ENCODE measurements around the gene RIIAD1. TPM values are rescaled to one million over a fixed set of nuclear protein-coding genes. Genes with fewer than 3 reads are reported as not detected.
"Not testable (repeated sequence)": the region's sequence is repeated elsewhere in the genome, so short reads cannot be mapped to it uniquely, and the experiment has no call there.

RIIAD1 gene
- total and polyA plus RNA-seq, 7 donors, result 0.34 to 5.2 (median 2.6) TPM; not detected in 2

DNA sequence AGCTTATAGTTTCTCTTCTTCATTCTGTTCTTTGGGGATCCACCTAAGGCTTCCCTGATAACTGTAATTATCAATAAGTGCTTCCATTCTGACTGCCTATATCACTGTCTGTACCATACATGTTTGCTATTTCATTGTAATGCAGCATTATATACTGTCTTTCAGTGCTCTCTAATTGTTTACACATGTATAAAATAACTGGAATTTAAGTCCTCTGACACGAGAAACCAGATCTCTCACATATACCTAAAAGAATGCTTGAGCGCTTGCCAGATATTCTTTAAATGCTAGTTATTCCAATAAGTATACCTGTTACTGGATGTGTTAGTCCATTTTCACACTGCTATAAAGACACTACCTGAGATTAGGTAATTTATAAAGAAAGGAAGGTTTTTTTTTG lies 39.4 kb upstream of the RIIAD1 start:
- H3K36me3 ChIP-seq (ENCODE audit: insufficient read depth in 1 of 2, low read depth in 1 of 2), result peaks cover 0 to 61% of the 10 kb centered on the region in 2 donors
- 75 to 92% (median 85%) methylated on average over 2 of the region's 2 CpGs for WGBS, 3 donors

GRCh38 chr1:151682901-151683300 lies 38.4 kb upstream of the RIIAD1 start:
- ATAC-seq, result not testable (repeated sequence)
- 86 to 94% (median 91%) methylated on average over 7 of the region's 7 CpGs for WGBS, 3 donors

More for the DNA sequence above, 39.4 kb upstream of the RIIAD1 start:
- ATAC-seq (no peak), DNase-seq (no peak)
- no peaks in the 10 kb centered on the region for H3K9me3 ChIP-seq
- H3K27ac ChIP-seq, result no peak overlapping the region
- H3K4me1 ChIP-seq, result no peaks in the 10 kb centered on the region
- TF ChIP-seq, protein P1, sequence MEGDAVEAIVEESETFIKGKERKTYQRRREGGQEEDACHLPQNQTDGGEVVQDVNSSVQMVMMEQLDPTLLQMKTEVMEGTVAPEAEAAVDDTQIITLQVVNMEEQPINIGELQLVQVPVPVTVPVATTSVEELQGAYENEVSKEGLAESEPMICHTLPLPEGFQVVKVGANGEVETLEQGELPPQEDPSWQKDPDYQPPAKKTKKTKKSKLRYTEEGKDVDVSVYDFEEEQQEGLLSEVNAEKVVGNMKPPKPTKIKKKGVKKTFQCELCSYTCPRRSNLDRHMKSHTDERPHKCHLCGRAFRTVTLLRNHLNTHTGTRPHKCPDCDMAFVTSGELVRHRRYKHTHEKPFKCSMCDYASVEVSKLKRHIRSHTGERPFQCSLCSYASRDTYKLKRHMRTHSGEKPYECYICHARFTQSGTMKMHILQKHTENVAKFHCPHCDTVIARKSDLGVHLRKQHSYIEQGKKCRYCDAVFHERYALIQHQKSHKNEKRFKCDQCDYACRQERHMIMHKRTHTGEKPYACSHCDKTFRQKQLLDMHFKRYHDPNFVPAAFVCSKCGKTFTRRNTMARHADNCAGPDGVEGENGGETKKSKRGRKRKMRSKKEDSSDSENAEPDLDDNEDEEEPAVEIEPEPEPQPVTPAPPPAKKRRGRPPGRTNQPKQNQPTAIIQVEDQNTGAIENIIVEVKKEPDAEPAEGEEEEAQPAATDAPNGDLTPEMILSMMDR (IDR thresholded peaks at IDR 0.05), result no peak
- intact Hi-C loops (cut with DNase I), result no loop called here
- no peaks in the 10 kb centered on the region for H3K27me3 ChIP-seq (ENCODE audit: insufficient read depth in 3 of 3, low read length in 2 of 3)
- no peak overlapping the region for H3K4me3 ChIP-seq

GRCh38 chr1:151684128-151684527 lies 37.2 kb upstream of the RIIAD1 start:
- no peak for DNase-seq
- Histone ChIP-seq H3K4me1 (no peaks in the 10 kb centered on the region), H3K4me3 (no peak overlapping the region), H3K36me3 (ENCODE audit: insufficient read depth in 1 of 2, low read depth in 1 of 2) (peaks cover 0 to 49% of the 10 kb centered on the region in 2 donors), H3K9me3 (no peaks in the 10 kb centered on the region), H3K27ac (no peak overlapping the region), H3K27me3 (ENCODE audit: insufficient read depth in 3 of 3, low read length in 2 of 3) (no peaks in the 10 kb centered on the region)
- intact Hi-C loops (cut with DNase I), result no loop called here
- 93 to 97% (median 97%) methylated on average over 2 of the region's 2 CpGs for WGBS, 3 donors
- TF ChIP-seq, protein P1 (IDR thresholded peaks at IDR 0.05), result no peak
- no peak for ATAC-seq

More at GRCh38 chr1:151682901-151683300, 38.4 kb upstream of the RIIAD1 start:
- H3K4me1 ChIP-seq; H3K4me3 ChIP-seq; DNase-seq; H3K27me3 ChIP-seq (ENCODE audit: insufficient read depth in 3 of 3, low read length in 2 of 3); H3K27ac ChIP-seq; intact Hi-C loops (cut with DNase I); H3K9me3 ChIP-seq: not testable (repeated sequence)
- peaks cover 0 to 59% of the 10 kb centered on the region in 2 donors for H3K36me3 ChIP-seq (ENCODE audit: insufficient read depth in 1 of 2, low read depth in 1 of 2)

DNA sequence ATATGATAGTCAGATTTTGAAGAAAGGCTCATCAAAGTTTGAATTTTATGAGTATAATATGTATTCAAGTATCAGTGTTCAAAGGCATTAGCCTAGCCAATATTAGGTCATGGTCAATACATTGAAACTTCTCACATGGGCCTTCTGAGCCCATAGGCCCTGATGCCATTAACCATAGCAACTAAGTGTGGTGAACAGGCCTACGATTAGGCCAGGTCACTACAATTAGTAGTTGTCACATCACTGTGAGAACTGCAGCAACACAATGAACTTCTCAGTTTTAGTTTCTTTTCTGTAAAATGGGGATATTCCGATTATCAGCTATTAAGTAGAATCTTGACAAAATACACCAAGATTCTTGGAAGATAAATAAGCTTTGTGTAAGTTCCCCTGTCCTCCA lies 34.8 kb upstream of the RIIAD1 start:
- no peaks in the 10 kb centered on the region for H3K27me3 ChIP-seq (ENCODE audit: insufficient read depth in 3 of 3, low read length in 2 of 3)
- 85 to 91% (median 86%) methylated on average over 2 of the region's 2 CpGs for WGBS, 3 donors
- H3K4me1 ChIP-seq, result no peaks in the 10 kb centered on the region
- no peak overlapping the region for H3K27ac ChIP-seq
- H3K36me3 ChIP-seq (ENCODE audit: insufficient read depth in 1 of 2, low read depth in 1 of 2), result peaks cover 0 to 56% of the 10 kb centered on the region in 2 donors
- no peak for ATAC-seq
- no peak overlapping the region for H3K4me3 ChIP-seq
- DNase-seq, result no peak
- no peaks in the 10 kb centered on the region for H3K9me3 ChIP-seq
- TF ChIP-seq, protein P1 (IDR thresholded peaks at IDR 0.05), result no peak
- intact Hi-C loops (cut with DNase I), result no loop called here

DNA sequence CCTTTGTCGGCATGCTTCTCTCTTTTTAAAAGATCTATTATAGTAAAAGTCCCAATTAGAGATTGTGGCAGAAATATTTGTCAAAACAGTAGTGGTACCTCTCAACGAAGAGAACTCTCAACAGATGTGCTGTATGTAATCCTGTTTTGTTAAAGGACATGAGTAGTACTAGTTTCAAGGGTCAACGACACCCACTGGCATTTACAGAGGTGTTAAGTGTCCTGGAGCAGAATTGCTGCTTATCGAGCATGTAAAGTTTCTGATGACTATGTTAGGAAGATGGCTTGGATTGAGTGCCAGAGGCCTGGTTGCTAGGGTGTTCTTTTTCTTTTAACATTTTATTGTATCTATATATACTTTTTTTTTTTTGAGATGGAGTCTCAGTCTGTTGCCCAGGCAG lies 31.8 kb upstream of the RIIAD1 start:
- no peaks in the 10 kb centered on the region for H3K4me1 ChIP-seq
- no peak overlapping the region for H3K4me3 ChIP-seq
- no peaks in the 10 kb centered on the region for H3K27me3 ChIP-seq (ENCODE audit: insufficient read depth in 3 of 3, low read length in 2 of 3)
- WGBS, 3 donors, result 53 to 64% (median 59%) methylated on average over 4 of the region's 4 CpGs
- ATAC-seq (no peak), DNase-seq (no peak)
- H3K9me3 ChIP-seq, result no peaks in the 10 kb centered on the region
- no peak overlapping the region for H3K27ac ChIP-seq
- H3K36me3 ChIP-seq (ENCODE audit: insufficient read depth in 1 of 2, low read depth in 1 of 2), result peaks cover 6 to 59% of the 10 kb centered on the region in 2 donors
- TF ChIP-seq, protein P1 (IDR thresholded peaks at IDR 0.05), result no peak
- intact Hi-C loops (cut with DNase I), result no loop called here

Data from psoas muscle (tissue), 8 donors.